Natural killer cell treated with Interleukin-12 subunit alpha and Interleukin-12 subunit beta and Interleukin-15 and Interleukin-18, amount 100 ng/mL, for 72 hours (primary cell): ENCODE measurements around the gene ANAPC16. TPM values are rescaled to one million over a fixed set of nuclear protein-coding genes. Genes with fewer than 3 reads are reported as not detected.
"Not testable (repeated sequence)": the region's sequence is repeated elsewhere in the genome, so short reads cannot be mapped to it uniquely, and the experiment has no call there.

ENCODE experiments used
- ATAC-seq, 2 donors: fragments of 150-1000 bp; cut with Tn5 transposase in 1 of 2; sonication (Bioruptor Pico), chemical (Tn5 transposase) in 1 of 2; 2 replicates each; pipeline ENCODE4 v1.10.0; 2021
- DNase-seq: peaks from one replicate; pipeline ENCODE4 v3.0.0; 2022; ENCODE audit warnings: low spot score
- H3K27ac Mint-ChIP-seq, 2 donors: 1 replicate in 1 of 2; 2 replicates in 1 of 2; pipeline ENCODE4 v1.8.0; 2022; ENCODE audit warnings: mixed read lengths in 2 of 2, mild to moderate bottlenecking in 1 of 2, moderate library complexity in 1 of 2
- H3K27me3 Mint-ChIP-seq, 2 donors: 1 replicate in 1 of 2; 2 replicates in 1 of 2; pipeline ENCODE4 v1.8.0; 2022; ENCODE audit warnings: mixed read lengths in 2 of 2
- H3K36me3 Mint-ChIP-seq: one replicate; pipeline ENCODE4 v1.8.0; 2022; ENCODE audit warnings: mixed read lengths
- H3K4me1 Mint-ChIP-seq, 2 donors: 1 replicate in 1 of 2; 2 replicates in 1 of 2; pipeline ENCODE4 v1.8.0; 2022; ENCODE audit warnings: low read depth in 2 of 2, mixed read lengths in 2 of 2, mild to moderate bottlenecking in 1 of 2
- H3K4me3 Mint-ChIP-seq: one replicate; pipeline ENCODE4 v1.8.0; 2022; ENCODE audit warnings: mixed read lengths
- H3K9me3 Mint-ChIP-seq: 2 replicates; pipeline ENCODE4 v1.8.0; 2022; ENCODE audit warnings: mixed read lengths
- total RNA-seq, 2 donors: library from RNA; stranded (reverse); gene quantifications; one replicate each; pipeline ENCODE4 v1.2.3, GENCODE V29; 2022

Gene ANAPC16
- total RNA-seq, 2 donors from 2014 or later: 39.6 to 79.3 TPM

DNA sequence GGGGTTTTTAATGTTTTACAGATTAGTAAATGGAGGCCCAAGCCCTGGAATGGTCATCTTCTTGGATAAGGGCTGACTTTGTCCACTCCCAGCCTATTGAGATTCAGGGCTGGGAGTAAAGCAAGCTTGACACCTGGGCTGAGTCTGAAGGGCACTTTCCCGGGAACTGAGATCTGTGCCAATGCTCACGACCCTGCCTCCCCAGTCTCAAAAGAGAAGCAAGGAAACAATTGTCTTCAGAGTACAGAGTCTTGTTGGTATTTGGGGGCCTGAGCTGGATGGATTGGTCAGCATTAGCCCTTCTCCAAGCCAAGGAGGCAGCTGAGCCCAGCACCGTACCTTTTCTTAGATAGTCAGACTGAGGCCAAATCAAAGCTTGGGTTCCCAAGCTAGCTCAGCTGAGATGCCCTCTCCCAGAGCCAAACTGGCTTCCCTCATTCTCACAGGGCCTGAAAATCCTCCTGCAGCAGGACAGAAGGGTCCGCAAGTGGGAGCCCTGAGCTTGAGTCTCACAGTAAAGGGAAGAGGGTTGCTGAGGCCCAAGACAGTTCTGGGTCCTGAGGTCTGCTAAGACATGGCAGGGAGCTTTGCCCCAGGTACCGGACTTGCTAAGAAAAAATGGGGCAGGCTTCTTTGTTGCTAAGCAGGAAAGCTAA is 61.7 kb downstream of the ANAPC16 start:
- peaks cover 14% of the 10 kb centered on the region for H3K36me3 Mint-ChIP-seq
- ATAC-seq: no peak
- H3K4me1 Mint-ChIP-seq: peaks cover 35 to 42% of the 10 kb centered on the region in 2 donors

DNA sequence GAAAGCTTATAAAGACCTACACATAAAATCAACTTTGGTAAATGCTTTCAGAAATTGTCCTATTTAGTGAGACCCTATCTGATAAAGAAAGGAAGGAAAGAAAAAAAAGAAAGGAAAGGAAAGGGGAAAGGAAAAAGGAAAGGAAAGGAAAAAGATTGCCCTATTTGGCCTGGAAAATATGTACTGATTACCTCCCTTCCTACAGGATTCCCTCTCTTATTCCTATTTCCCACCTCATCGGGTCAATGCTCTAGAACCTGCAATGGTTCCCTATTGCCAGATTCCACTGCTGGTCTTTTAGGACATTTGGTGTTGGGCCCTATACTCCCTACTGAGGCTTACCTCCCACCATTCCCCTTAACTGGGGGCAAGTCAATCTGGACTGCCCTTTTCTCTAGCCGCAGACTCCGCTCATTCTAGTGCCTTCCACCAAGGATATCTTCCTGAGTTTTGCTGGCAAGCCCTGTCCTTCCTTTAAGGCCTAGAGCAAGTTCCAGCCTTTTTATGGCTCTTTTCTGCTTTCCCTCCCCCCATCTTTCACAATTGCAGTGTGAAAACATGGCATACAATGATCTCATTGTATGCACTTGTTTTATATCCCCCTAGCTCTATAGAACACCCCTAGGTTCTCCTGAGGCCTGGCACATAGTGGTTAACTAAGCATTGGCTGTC is 62.3 kb downstream of the ANAPC16 start:
- DNase-seq: no peak
- H3K36me3 Mint-ChIP-seq: peaks cover 14% of the 10 kb centered on the region
- no peak for ATAC-seq
- no peak overlapping the region for H3K4me3 Mint-ChIP-seq
- H3K27me3 Mint-ChIP-seq: no peaks in the 10 kb centered on the region
- peaks cover 32 to 39% of the 10 kb centered on the region in 2 donors for H3K4me1 Mint-ChIP-seq
- peak overlapping the region; percentile 9 to 43 for H3K27ac Mint-ChIP-seq
- no peaks in the 10 kb centered on the region for H3K9me3 Mint-ChIP-seq

More for the DNA sequence above, 61.7 kb downstream of the ANAPC16 start:
- no peaks in the 10 kb centered on the region for H3K9me3 Mint-ChIP-seq
- H3K27me3 Mint-ChIP-seq: no peaks in the 10 kb centered on the region
- peak overlapping the region; percentile 93 to 95 for H3K27ac Mint-ChIP-seq
- H3K4me3 Mint-ChIP-seq: no peak overlapping the region
- no peak for DNase-seq

DNA sequence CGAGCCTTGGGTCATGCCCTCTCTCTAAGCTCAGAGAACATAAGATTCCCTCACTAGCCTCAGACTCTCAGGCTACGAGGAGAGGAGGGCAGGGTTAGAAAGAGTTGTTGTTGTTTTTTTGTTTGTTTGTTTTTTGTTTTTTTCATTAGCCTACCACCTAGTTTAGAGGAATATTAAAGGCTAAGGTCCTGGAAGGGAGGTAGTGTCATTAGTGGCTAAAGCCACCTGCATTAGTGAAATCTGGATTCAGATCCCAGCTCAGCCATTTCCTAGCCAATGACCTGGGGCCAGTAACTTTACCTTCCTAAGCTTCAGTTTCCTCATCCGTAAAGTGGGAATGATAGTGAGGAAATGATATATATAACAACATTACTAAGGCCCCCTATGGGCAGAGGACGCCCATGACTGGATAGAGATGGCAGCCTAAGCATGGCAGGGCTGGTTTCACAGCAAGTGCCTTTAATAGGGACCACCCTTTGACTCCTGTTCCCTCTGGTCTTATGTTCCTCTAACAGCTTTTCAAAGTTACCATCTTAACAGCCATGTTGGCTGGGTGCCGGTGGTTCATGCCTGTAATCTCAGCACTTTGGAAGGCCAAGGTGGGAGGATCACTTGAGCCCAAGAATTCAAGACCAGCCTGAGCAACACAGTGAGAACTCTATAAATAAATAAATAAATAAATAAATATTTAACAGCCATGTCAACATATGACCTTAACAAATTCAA is 63.0 kb downstream of the ANAPC16 start:
- Mint-ChIP-seq H3K36me3 (peaks cover 14% of the 10 kb centered on the region), H3K9me3 (no peaks in the 10 kb centered on the region), H3K4me1 (peaks cover 32 to 35% of the 10 kb centered on the region in 2 donors), H3K27me3 (no peaks in the 10 kb centered on the region), H3K27ac (peak overlapping the region; percentile 9 to 43), H3K4me3 (no peak overlapping the region)
- DNase-seq: no peak
- ATAC-seq: no peak

DNA sequence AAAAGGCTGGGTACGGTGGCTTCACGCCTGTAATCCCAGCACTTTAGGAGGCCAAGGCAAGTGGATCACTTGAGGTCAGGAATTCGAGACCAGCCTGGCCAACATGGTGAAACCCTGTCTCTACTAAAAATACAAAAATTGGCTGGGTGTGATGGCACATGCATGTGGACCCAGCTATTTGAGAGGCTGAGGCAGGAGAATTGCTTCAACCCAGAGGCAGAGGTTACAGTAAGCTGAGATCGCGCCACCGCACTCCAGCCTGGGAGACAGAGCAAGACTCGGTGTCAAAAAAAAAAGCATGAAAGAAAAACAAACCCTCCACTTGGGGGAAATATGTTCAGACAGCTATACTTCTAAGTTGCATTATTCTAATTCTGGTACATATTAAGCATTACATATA is 63.8 kb downstream of the ANAPC16 start:
- H3K4me3 Mint-ChIP-seq, H3K27ac Mint-ChIP-seq, H3K27me3 Mint-ChIP-seq, H3K9me3 Mint-ChIP-seq, DNase-seq, ATAC-seq: not testable (repeated sequence)
- peaks cover 14% of the 10 kb centered on the region for H3K36me3 Mint-ChIP-seq
- peaks cover 32 to 37% of the 10 kb centered on the region in 2 donors for H3K4me1 Mint-ChIP-seq

DNA sequence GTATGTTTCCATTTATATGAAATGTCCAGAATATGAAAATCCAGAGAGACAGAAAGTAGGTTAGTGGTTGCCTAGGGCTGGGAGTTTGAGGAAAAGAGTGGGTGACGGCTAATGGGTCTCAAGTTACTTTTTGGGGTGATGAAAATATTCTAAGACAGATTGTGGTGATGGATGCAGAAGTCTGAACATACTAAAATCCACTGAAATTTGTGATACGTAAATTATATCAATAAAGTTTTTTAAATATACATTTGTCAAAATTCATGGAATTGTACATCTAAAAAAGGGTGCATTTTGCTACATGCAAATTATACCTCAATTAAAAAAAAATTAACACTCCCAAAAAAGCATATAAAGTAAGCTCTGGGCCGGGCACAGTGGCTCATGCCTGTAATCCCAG is 67.3 kb downstream of the ANAPC16 start:
- H3K4me1 Mint-ChIP-seq: peaks cover 25 to 28% of the 10 kb centered on the region in 2 donors
- no peaks in the 10 kb centered on the region for H3K36me3 Mint-ChIP-seq
- no peak for DNase-seq
- H3K9me3 Mint-ChIP-seq: no peaks in the 10 kb centered on the region
- H3K27ac Mint-ChIP-seq: no peak overlapping the region
- no peak for ATAC-seq
- no peak overlapping the region for H3K4me3 Mint-ChIP-seq
- no peaks in the 10 kb centered on the region for H3K27me3 Mint-ChIP-seq

Other genes starting within 250 kb of the ANAPC16 start
- gene SPOCK2, start 127.5 kb upstream of the ANAPC16 start, total RNA-seq: 10 to 100 TPM; 24.9 to 25.9 TPM
- gene ASCC1, start 264 bp downstream of the ANAPC16 start, total RNA-seq: 10 to 100 TPM; 30.9 to 35.7 TPM
- 100 to 1,000 TPM; 189 to 207 TPM for gene DDIT4, start 57.9 kb downstream of the ANAPC16 start, total RNA-seq
- 10 to 100 TPM; 39.5 to 39.7 TPM for gene DNAJB12, start 138.9 kb downstream of the ANAPC16 start, total RNA-seq